HCT116 (cell line): ENCODE data around the gene ITGAD. TPM values are rescaled to one million over a fixed set of nuclear protein-coding genes. Genes with fewer than 3 reads are reported as not detected.

Experiments
- ATAC-seq: fragments of 200-7000 bp; cut with Tn5 transposase; 2 replicates; pipeline ENCODE4 v1.9.1; 2020; ENCODE audit warnings: mild to moderate bottlenecking, moderate library complexity
- BruUV-seq: library from RNA; stranded (reverse); fragments of 400-500 nt; replicated peaks from 2 replicates; lab custom pipeline; 2021; lab: Mats Ljungman, UMichigan
- CTCF ChIA-PET: fragments of 300-600 bp; sonication (Branson Sonifier 250); formaldehyde crosslinking; loops from one replicate; lab custom pipeline; 2021; ENCODE audit warnings: antibody characterized with exemption; lab: Charles Lee
- POLR2A ChIA-PET: fragments of 300-600, 350-600 bp; sonication (Branson Sonifier 250); formaldehyde crosslinking; loops from one replicate; lab custom pipeline; 2021; ENCODE audit warnings: antibody characterized with exemption; lab: Charles Lee
- RAD21 ChIA-PET, 2 experiments: fragments of 300-600 bp; sonication (Branson Sonifier 250); formaldehyde crosslinking; loops; one replicate each; lab custom pipeline; 2023; ENCODE audit warnings: low total read pairs in 2 of 2; ENCODE audit not compliant: uncharacterized antibody in 2 of 2, unreplicated experiment in 2 of 2, low non-redundant PET in 1 of 2; lab: Charles Lee
- DNase-seq: peaks from one replicate; pipeline ENCODE4 v3.0.0-alpha.2; 2010; ENCODE audit warnings: low read depth, low spot score
- H2AFZ ChIP-seq: fragments of 200-600 bp; shearing (Covaris generic), sonication (generic); 2 replicates; pipeline ENCODE4 v1.6.1; 2017; ENCODE audit warnings: low read depth, mixed run types, mixed read lengths, antibody characterized with exemption, low read length; ENCODE audit not compliant: poor library complexity, severe bottlenecking
- H3K27ac ChIP-seq: 2 replicates; pipeline ENCODE4 v1.5.1; 2012; ENCODE audit warnings: low read depth, low read length
- H3K27me3 ChIP-seq: fragments of 200-600 bp; sonication (generic); 2 replicates; pipeline ENCODE4 v1.6.1; 2016; ENCODE audit warnings: mixed run types, low read length, mixed read lengths; ENCODE audit not compliant: insufficient read depth
- H3K36me3 ChIP-seq, 2 experiments: fragments of 200-500 bp in 1 of 2; fragments of 200-600 bp in 1 of 2; sonication (Bioruptor generic) in 1 of 2; sonication (generic) in 1 of 2; 2 replicates each; pipeline versions ENCODE4 v1.5.1 to v1.6.1; 2014 to 2016; ENCODE audit warnings: low read length in 2 of 2, inconsistent platforms in 1 of 2, mixed read lengths in 1 of 2, mixed run types in 1 of 2; ENCODE audit not compliant: insufficient read depth in 2 of 2, control insufficient read depth in 1 of 2
- H3K4me1 ChIP-seq, 2 experiments: fragments of 200-600 bp in 1 of 2; sonication (generic) in 1 of 2; 2 replicates each; pipeline versions ENCODE4 v1.5.1 to v1.6.1; 2012 to 2017; ENCODE audit warnings: low read length in 2 of 2, inconsistent platforms in 1 of 2, mild to moderate bottlenecking in 1 of 2, mixed read lengths in 1 of 2, mixed run types in 1 of 2, moderate library complexity in 1 of 2; ENCODE audit not compliant: insufficient read depth in 2 of 2, control insufficient read depth in 1 of 2
- H3K4me2 ChIP-seq: fragments of 200-600 bp; sonication (generic); 2 replicates; pipeline ENCODE4 v1.6.1; 2017; ENCODE audit warnings: mixed run types, low read length, mixed read lengths
- H3K4me3 ChIP-seq, 2 experiments: fragments of 200-600 bp in 1 of 2; sonication (generic) in 1 of 2; replicated peaks in 1 of 2; 2 replicates each; pipeline ENCODE4 v1.5.1; 2011 to 2016; ENCODE audit warnings: low read length in 2 of 2, control low read depth in 1 of 2, low read depth in 1 of 2, mild to moderate bottlenecking in 1 of 2, mixed read lengths in 1 of 2, mixed run types in 1 of 2
- H3K79me2 ChIP-seq: fragments of 200-600 bp; sonication (generic); 2 replicates; pipeline ENCODE4 v1.6.1; 2017; ENCODE audit warnings: mild to moderate bottlenecking, mixed run types, low read length, moderate library complexity, mixed read lengths; ENCODE audit not compliant: insufficient read depth
- H3K9ac ChIP-seq: fragments of 200-600 bp; sonication (generic); 2 replicates; pipeline ENCODE4 v1.6.1; 2016; ENCODE audit warnings: low read length, mixed read lengths
- H3K9me2 ChIP-seq: fragments of 200-600 bp; sonication (generic), shearing (Covaris generic); 2 replicates; pipeline ENCODE4 v1.6.1; 2017; ENCODE audit warnings: mixed run types, mild to moderate bottlenecking, moderate library complexity; ENCODE audit not compliant: insufficient read depth
- H3K9me3 ChIP-seq, 2 experiments: fragments of 200-500 bp in 1 of 2; fragments of 200-600 bp in 1 of 2; sonication (Bioruptor generic) in 1 of 2; sonication (generic) in 1 of 2; 2 replicates each; pipeline ENCODE4 v1.6.1; 2014 to 2017; ENCODE audit warnings: low read length in 2 of 2, mixed read lengths in 2 of 2, inconsistent platforms in 1 of 2, low read depth in 1 of 2, mild to moderate bottlenecking in 1 of 2, mixed run types in 1 of 2, moderate library complexity in 1 of 2; ENCODE audit not compliant: control insufficient read depth in 1 of 2, insufficient read depth in 1 of 2
- H4K20me1 ChIP-seq: fragments of 200-600 bp; sonication (generic), shearing (Covaris generic); 2 replicates; pipeline ENCODE4 v1.6.1; 2017; ENCODE audit warnings: mixed run types, mild to moderate bottlenecking, moderate library complexity; ENCODE audit not compliant: insufficient read depth
- CBX3 ChIP-seq: IDR thresholded peaks from 2 replicates; pipeline ENCODE4 v1.6.1; 2012; ENCODE audit warnings: low read depth
- CTCF ChIP-seq, 3 experiments: fragments of 200-600 bp in 1 of 3; sonication (generic) in 1 of 3; IDR thresholded peaks in 2 of 3; conservative IDR thresholded peaks in 1 of 3; 2 replicates each; pipeline ENCODE4 v1.5.1; 2012 to 2017; ENCODE audit warnings: low read depth in 2 of 3, low read length in 2 of 3, antibody characterized with exemption in 1 of 3, borderline replicate concordance in 1 of 3, control low read depth in 1 of 3, mild to moderate bottlenecking in 1 of 3, mixed read lengths in 1 of 3, mixed run types in 1 of 3, moderate library complexity in 1 of 3; ENCODE audit not compliant: insufficient read depth in 1 of 3
- EZH2 ChIP-seq: fragments of 200-600 bp; sonication (generic); IDR thresholded peaks from 2 replicates; pipeline ENCODE4 v1.6.1; 2017; ENCODE audit warnings: antibody characterized with exemption, mixed run types
- EZH2phosphoT487 ChIP-seq: fragments of 200-600 bp; IDR thresholded peaks from 2 replicates; pipeline ENCODE4 v1.6.1; 2018; ENCODE audit warnings: antibody characterized with exemption, borderline replicate concordance
- FOSL1 ChIP-seq: IDR thresholded peaks from 2 replicates; pipeline ENCODE4 v1.6.1; 2012; ENCODE audit warnings: low read depth
- POLR2A ChIP-seq: IDR thresholded peaks from 2 replicates; pipeline ENCODE4 v1.7.0; 2011; ENCODE audit warnings: borderline replicate concordance; ENCODE audit not compliant: insufficient read depth, insufficient read length; ENCODE audit errors: extremely low read depth
- SIN3A ChIP-seq: IDR thresholded peaks from 2 replicates; pipeline ENCODE4 v1.6.1; 2012; ENCODE audit warnings: low read depth
- SRF ChIP-seq: IDR thresholded peaks from 2 replicates; pipeline ENCODE4 v1.6.1; 2012; ENCODE audit warnings: low read depth
- TCF7L2 ChIP-seq: IDR thresholded peaks from 2 replicates; pipeline ENCODE4 v1.7.0; 2011; ENCODE audit warnings: borderline replicate concordance, inconsistent platforms; ENCODE audit not compliant: insufficient read depth, insufficient read length; ENCODE audit errors: extremely low read depth
- YY1 ChIP-seq: IDR thresholded peaks from 2 replicates; pipeline ENCODE4 v1.6.1; 2011; ENCODE audit warnings: low read length, low read depth, moderate library complexity, mild to moderate bottlenecking; ENCODE audit not compliant: insufficient replicate concordance; ENCODE audit errors: extremely low read depth
- ZNF274 ChIP-seq: fragments of 200-500 bp; sonication (Bioruptor generic); IDR thresholded peaks from 2 replicates; pipeline ENCODE4 v1.6.1; 2014; ENCODE audit warnings: mild to moderate bottlenecking, low read depth, low read length, inconsistent platforms
- intact Hi-C: fragments of 100-400 bp; cut with micrococcal nuclease; formaldehyde crosslinking; loops from 2 replicates; pipeline ENCODE4 v1.10.0; 2022
- total RNA-seq: library from RNA; stranded (reverse); gene quantifications from one replicate; pipeline ENCODE4 v1.2.1, GENCODE V29; 2021; ENCODE audit not compliant: unreplicated experiment
- TF ChIP-seq, protein P1 (sequence below): IDR thresholded peaks from 2 replicates; pipeline ENCODE4 v1.6.1; 2012
- TF ChIP-seq, protein P2 (sequence below): IDR thresholded peaks from 2 replicates; pipeline ENCODE4 v1.6.1; 2011; ENCODE audit warnings: mild to moderate bottlenecking, low read length, moderate library complexity; ENCODE audit not compliant: insufficient replicate concordance; ENCODE audit errors: extremely low read depth
- TF ChIP-seq, protein P3 (sequence below): IDR thresholded peaks from 2 replicates; pipeline ENCODE4 v1.6.1; 2012; ENCODE audit warnings: low read depth

The ITGAD gene
- total RNA-seq, 1 experiment from 2014 or later = 0.12 TPM

DNA sequence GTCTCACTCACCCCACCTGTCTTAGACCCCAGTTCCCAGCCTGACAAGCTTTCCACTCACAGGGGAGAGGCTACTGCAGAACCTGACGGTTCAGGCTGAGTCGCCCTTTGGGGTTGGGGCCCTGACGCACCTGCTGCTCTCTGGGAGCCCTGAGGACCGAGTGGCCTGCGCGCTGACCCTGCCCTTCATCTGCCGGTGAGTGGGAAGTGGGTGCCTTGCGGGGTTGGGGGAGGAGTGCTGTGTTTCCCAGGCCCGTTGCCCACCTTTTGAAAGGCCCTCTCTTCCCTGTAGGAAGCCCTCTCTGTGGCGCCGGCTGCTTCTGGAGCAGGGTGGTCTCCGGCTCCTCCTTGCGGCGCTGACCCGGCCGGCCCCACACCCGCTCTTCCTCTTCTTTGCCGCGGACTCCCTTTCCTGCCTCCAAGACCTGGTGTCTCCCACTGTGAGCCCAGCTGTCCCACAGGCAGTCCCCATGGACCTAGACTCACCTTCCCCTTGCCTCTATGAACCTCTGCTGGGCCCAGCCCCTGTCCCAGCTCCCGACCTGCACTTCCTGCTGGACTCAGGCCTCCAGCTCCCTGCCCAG, 72.7 kb downstream of the ITGAD start:
- ATAC-seq = no peak
- TF ChIP-seq, protein P1, sequence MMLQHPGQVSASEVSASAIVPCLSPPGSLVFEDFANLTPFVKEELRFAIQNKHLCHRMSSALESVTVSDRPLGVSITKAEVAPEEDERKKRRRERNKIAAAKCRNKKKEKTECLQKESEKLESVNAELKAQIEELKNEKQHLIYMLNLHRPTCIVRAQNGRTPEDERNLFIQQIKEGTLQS = no peak
- TF ChIP-seq POLR2A (no peak), YY1 (no peak), CTCF (IDR thresholded peaks at IDR 0.05 in 2 of 3, conservative IDR thresholded peaks at IDR 0.05 in 1 of 3; ENCODE audit: borderline replicate concordance in 1 of 3, insufficient read depth in 1 of 3, low read depth in 2 of 3, low read length in 2 of 3) (no peak), FOSL1 (no peak), SIN3A (no peak), ZNF274 (no peak), TCF7L2 (no peak), EZH2phosphoT487 (no peak), CBX3 (no peak), EZH2 (no peak), SRF (no peak)
- TF ChIP-seq, protein P2, sequence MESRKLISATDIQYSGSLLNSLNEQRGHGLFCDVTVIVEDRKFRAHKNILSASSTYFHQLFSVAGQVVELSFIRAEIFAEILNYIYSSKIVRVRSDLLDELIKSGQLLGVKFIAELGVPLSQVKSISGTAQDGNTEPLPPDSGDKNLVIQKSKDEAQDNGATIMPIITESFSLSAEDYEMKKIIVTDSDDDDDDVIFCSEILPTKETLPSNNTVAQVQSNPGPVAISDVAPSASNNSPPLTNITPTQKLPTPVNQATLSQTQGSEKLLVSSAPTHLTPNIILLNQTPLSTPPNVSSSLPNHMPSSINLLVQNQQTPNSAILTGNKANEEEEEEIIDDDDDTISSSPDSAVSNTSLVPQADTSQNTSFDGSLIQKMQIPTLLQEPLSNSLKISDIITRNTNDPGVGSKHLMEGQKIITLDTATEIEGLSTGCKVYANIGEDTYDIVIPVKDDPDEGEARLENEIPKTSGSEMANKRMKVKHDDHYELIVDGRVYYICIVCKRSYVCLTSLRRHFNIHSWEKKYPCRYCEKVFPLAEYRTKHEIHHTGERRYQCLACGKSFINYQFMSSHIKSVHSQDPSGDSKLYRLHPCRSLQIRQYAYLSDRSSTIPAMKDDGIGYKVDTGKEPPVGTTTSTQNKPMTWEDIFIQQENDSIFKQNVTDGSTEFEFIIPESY = no peak
- TF ChIP-seq, protein P3, sequence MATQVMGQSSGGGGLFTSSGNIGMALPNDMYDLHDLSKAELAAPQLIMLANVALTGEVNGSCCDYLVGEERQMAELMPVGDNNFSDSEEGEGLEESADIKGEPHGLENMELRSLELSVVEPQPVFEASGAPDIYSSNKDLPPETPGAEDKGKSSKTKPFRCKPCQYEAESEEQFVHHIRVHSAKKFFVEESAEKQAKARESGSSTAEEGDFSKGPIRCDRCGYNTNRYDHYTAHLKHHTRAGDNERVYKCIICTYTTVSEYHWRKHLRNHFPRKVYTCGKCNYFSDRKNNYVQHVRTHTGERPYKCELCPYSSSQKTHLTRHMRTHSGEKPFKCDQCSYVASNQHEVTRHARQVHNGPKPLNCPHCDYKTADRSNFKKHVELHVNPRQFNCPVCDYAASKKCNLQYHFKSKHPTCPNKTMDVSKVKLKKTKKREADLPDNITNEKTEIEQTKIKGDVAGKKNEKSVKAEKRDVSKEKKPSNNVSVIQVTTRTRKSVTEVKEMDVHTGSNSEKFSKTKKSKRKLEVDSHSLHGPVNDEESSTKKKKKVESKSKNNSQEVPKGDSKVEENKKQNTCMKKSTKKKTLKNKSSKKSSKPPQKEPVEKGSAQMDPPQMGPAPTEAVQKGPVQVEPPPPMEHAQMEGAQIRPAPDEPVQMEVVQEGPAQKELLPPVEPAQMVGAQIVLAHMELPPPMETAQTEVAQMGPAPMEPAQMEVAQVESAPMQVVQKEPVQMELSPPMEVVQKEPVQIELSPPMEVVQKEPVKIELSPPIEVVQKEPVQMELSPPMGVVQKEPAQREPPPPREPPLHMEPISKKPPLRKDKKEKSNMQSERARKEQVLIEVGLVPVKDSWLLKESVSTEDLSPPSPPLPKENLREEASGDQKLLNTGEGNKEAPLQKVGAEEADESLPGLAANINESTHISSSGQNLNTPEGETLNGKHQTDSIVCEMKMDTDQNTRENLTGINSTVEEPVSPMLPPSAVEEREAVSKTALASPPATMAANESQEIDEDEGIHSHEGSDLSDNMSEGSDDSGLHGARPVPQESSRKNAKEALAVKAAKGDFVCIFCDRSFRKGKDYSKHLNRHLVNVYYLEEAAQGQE = no peak
- TF ChIP-seq, all 23 proteins: peak for 0
- POLR2A ChIA-PET = no interaction called here
- Histone ChIP-seq H4K20me1 (no peaks in the 10 kb centered on the region), H3K4me1 (peaks cover 0 to 4% of the 10 kb centered on the region in 2 experiments; a peak in 1 of 4 replicates), H3K4me3 (no peak overlapping the region), H3K27ac (no peak overlapping the region), H3K9me3 (no peaks in the 10 kb centered on the region), H3K4me2 (no peak overlapping the region), H3K9ac (no peak overlapping the region), H3K27me3 (no peaks in the 10 kb centered on the region), H2AFZ (no peak overlapping the region), H3K9me2 (no peaks in the 10 kb centered on the region), H3K36me3 (no peaks in the 10 kb centered on the region), H3K79me2 (no peaks in the 10 kb centered on the region)
- intact Hi-C loops = no loop called here
- no TSS peak for BruUV-seq
- RAD21 ChIA-PET = no interaction called here
- DNase-seq = no peak
- CTCF ChIA-PET = no interaction called here
